ENCODE measurements around the gene CXCL14.
"Not testable (repeated sequence)": the region's sequence is repeated elsewhere in the genome, so short reads cannot be mapped to it uniquely, and the experiment has no call there.

The CXCL14 gene

GRCh38 chr5:135533794-135534193, 45.0 kb downstream of the CXCL14 start:
- Histone ChIP-seq H3F3A (ENCODE audit: insufficient read depth, low read length) (no peaks in the 10 kb centered on the region), H3K4me3 (ENCODE audit: low read length) (no peak overlapping the region), H3K4me1 (ENCODE audit: low read length) (no peaks in the 10 kb centered on the region), H3K79me2 (ENCODE audit: low read length) (no peaks in the 10 kb centered on the region), H4K20me1 (ENCODE audit: insufficient read depth, low read length) (no peaks in the 10 kb centered on the region), H3K9me3 (replicated peaks; ENCODE audit: insufficient read depth, low read length) (no peaks in the 10 kb centered on the region), H3K27ac (ENCODE audit: low read length) (no peak overlapping the region), H3K9me2 (replicated peaks; ENCODE audit: insufficient read depth, low read length) (no peaks in the 10 kb centered on the region), H3K4me2 (ENCODE audit: low read depth, low read length) (no peak overlapping the region), H3K27me3 (replicated peaks; ENCODE audit: insufficient read depth, low read length) (peaks cover 4% of the 10 kb centered on the region; the same call in 1 of the 2 replicates), H3K9ac (ENCODE audit: low read length) (no peak overlapping the region), H3K36me3 (replicated peaks; ENCODE audit: insufficient read depth, low read length) (no peaks in the 10 kb centered on the region), H2AFZ (ENCODE audit: low read length) (no peak overlapping the region)
- no peak for DNase-seq
- TF ChIP-seq EZH2 (optimal IDR thresholded peaks at IDR 0.05; ENCODE audit: low read depth, low read length) = no peak
- no peak for TF ChIP-seq CTCF (IDR thresholded peaks at IDR 0.05; ENCODE audit: low read length)
- no peak for TF ChIP-seq EZH2phosphoT487 (IDR thresholded peaks at IDR 0.05; ENCODE audit: low read length)

GRCh38 chr5:135533334-135533733, 45.5 kb downstream of the CXCL14 start:
- H3K27ac ChIP-seq (ENCODE audit: low read length) = no peak overlapping the region

GRCh38 chr5:135529576-135529975, 49.2 kb downstream of the CXCL14 start:
- H4K20me1 ChIP-seq (ENCODE audit: insufficient read depth, low read length); H3K27me3 ChIP-seq (replicated peaks; ENCODE audit: insufficient read depth, low read length); H3K9me3 ChIP-seq (replicated peaks; ENCODE audit: insufficient read depth, low read length); H3K9me2 ChIP-seq (replicated peaks; ENCODE audit: insufficient read depth, low read length); H3K27ac ChIP-seq (ENCODE audit: low read length); H3K79me2 ChIP-seq (ENCODE audit: low read length); H3K9ac ChIP-seq (ENCODE audit: low read length); H3K4me2 ChIP-seq (ENCODE audit: low read depth, low read length); H3K36me3 ChIP-seq (replicated peaks; ENCODE audit: insufficient read depth, low read length); H2AFZ ChIP-seq (ENCODE audit: low read length); H3F3A ChIP-seq (ENCODE audit: insufficient read depth, low read length); H3K4me3 ChIP-seq (ENCODE audit: low read length); H3K4me1 ChIP-seq (ENCODE audit: low read length); DNase-seq: not testable (repeated sequence)

More at GRCh38 chr5:135533334-135533733, 45.5 kb downstream of the CXCL14 start:
- no peaks in the 10 kb centered on the region for H3K9me2 ChIP-seq (replicated peaks; ENCODE audit: insufficient read depth, low read length)
- H3K4me2 ChIP-seq (ENCODE audit: low read depth, low read length) = no peak overlapping the region
- no peak overlapping the region for H3K9ac ChIP-seq (ENCODE audit: low read length)
- no peak overlapping the region for H2AFZ ChIP-seq (ENCODE audit: low read length)
- TF ChIP-seq CTCF (IDR thresholded peaks at IDR 0.05; ENCODE audit: low read length) = no peak
- TF ChIP-seq EZH2 (optimal IDR thresholded peaks at IDR 0.05; ENCODE audit: low read depth, low read length) = no peak
- TF ChIP-seq EZH2phosphoT487 (IDR thresholded peaks at IDR 0.05; ENCODE audit: low read length) = no peak
- H3K27me3 ChIP-seq (replicated peaks; ENCODE audit: insufficient read depth, low read length) = peaks cover 4% of the 10 kb centered on the region; the same call in 1 of the 2 replicates
- H3K4me3 ChIP-seq (ENCODE audit: low read length) = no peak overlapping the region
- H3K4me1 ChIP-seq (ENCODE audit: low read length) = no peaks in the 10 kb centered on the region
- H3K36me3 ChIP-seq (replicated peaks; ENCODE audit: insufficient read depth, low read length) = no peaks in the 10 kb centered on the region
- no peaks in the 10 kb centered on the region for H3F3A ChIP-seq (ENCODE audit: insufficient read depth, low read length)
- no peaks in the 10 kb centered on the region for H3K79me2 ChIP-seq (ENCODE audit: low read length)
- no peaks in the 10 kb centered on the region for H4K20me1 ChIP-seq (ENCODE audit: insufficient read depth, low read length)
- no peak for DNase-seq
- no peaks in the 10 kb centered on the region for H3K9me3 ChIP-seq (replicated peaks; ENCODE audit: insufficient read depth, low read length)

GRCh38 chr5:135526924-135527323, 51.9 kb downstream of the CXCL14 start:
- no peak for DNase-seq
- no peak overlapping the region for H3K4me3 ChIP-seq (ENCODE audit: low read length)
- H3K27ac ChIP-seq (ENCODE audit: low read length) = no peak overlapping the region
- no peak overlapping the region for H2AFZ ChIP-seq (ENCODE audit: low read length)
- no peaks in the 10 kb centered on the region for H3K9me3 ChIP-seq (replicated peaks; ENCODE audit: insufficient read depth, low read length)
- no peaks in the 10 kb centered on the region for H3K36me3 ChIP-seq (replicated peaks; ENCODE audit: insufficient read depth, low read length)
- no peaks in the 10 kb centered on the region for H3F3A ChIP-seq (ENCODE audit: insufficient read depth, low read length)
- no peaks in the 10 kb centered on the region for H3K4me1 ChIP-seq (ENCODE audit: low read length)
- TF ChIP-seq CTCF (IDR thresholded peaks at IDR 0.05; ENCODE audit: low read length) (no peak), EZH2 (optimal IDR thresholded peaks at IDR 0.05; ENCODE audit: low read depth, low read length) (no peak), EZH2phosphoT487 (IDR thresholded peaks at IDR 0.05; ENCODE audit: low read length) (no peak)
- H3K9me2 ChIP-seq (replicated peaks; ENCODE audit: insufficient read depth, low read length) = no peaks in the 10 kb centered on the region
- no peaks in the 10 kb centered on the region for H3K79me2 ChIP-seq (ENCODE audit: low read length)
- H3K4me2 ChIP-seq (ENCODE audit: low read depth, low read length) = no peak overlapping the region
- no peaks in the 10 kb centered on the region for H4K20me1 ChIP-seq (ENCODE audit: insufficient read depth, low read length)
- H3K9ac ChIP-seq (ENCODE audit: low read length) = no peak overlapping the region
- H3K27me3 ChIP-seq (replicated peaks; ENCODE audit: insufficient read depth, low read length) = no peaks in the 10 kb centered on the region

Measured in MM.1S (cell line).